Astrocyte of the cerebellum (primary cell): Measurements from ENCODE around the gene GCN1.
A peak's percentile ranks its signal among the peaks of the same experiment; 100 is the strongest.
"Not testable (repeated sequence)": the region's sequence is repeated elsewhere in the genome, so short reads cannot be mapped to it uniquely, and the experiment has no call there.

ENCODE experiments used
- DNase-seq: peaks from one replicate; pipeline ENCODE4 v3.0.0-alpha.2; 2011; ENCODE audit warnings: low read depth
- H3K4me3 ChIP-seq: 2 replicates; pipeline ENCODE4 v1.5.1; 2011; ENCODE audit warnings: mild to moderate bottlenecking, low read depth, low read length, moderate library complexity
- CTCF ChIP-seq: IDR thresholded peaks from 2 replicates; pipeline ENCODE4 v1.5.1; 2012; ENCODE audit warnings: low read length, low read depth, moderate library complexity, mild to moderate bottlenecking; ENCODE audit errors: missing control alignments
- in situ Hi-C: cut with HindIII; loops from 2 replicates; pipeline ENCODE4 v1.10.0; 2017; ENCODE audit warnings: low sequenced_read_pairs

GCN1 gene

DNA sequence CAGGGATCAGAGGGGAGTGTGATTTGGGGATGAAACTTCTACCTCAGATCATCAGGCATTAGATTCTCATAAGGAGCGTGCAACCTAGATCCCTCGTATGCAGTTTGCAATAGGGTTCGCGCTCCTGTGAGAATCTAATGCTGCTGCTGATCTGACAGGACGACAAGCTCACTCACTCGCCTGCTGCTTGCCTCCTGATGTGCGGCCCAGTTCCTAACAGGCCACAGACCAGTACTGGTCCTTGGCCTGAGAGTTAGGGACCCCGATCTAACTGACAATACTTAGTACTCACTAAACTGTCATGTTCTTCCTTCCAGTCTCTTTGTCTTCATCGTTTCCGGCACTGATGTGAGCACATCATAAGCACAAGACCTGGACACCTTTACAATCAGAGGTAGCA is 11.7 kb upstream of the GCN1 start:
- in situ Hi-C loops, result no loop called here
- no peak for TF ChIP-seq CTCF
- DNase-seq, result no peak
- no peak overlapping the region for H3K4me3 ChIP-seq

GRCh38 chr12:120204171-120204570 is 9.7 kb upstream of the GCN1 start:
- H3K4me3 ChIP-seq, result no peak overlapping the region
- no peak for DNase-seq
- in situ Hi-C loops, result no loop called here
- TF ChIP-seq CTCF, result no peak

- in situ Hi-C loops, result no loop called here
- DNase-seq, result no peak
- H3K4me3 ChIP-seq, result peak overlapping the region; percentile 91
- TF ChIP-seq CTCF, result no peak
Measured at GRCh38 chr12:120200364-120200800, 5.9 kb upstream of the GCN1 start.

DNA sequence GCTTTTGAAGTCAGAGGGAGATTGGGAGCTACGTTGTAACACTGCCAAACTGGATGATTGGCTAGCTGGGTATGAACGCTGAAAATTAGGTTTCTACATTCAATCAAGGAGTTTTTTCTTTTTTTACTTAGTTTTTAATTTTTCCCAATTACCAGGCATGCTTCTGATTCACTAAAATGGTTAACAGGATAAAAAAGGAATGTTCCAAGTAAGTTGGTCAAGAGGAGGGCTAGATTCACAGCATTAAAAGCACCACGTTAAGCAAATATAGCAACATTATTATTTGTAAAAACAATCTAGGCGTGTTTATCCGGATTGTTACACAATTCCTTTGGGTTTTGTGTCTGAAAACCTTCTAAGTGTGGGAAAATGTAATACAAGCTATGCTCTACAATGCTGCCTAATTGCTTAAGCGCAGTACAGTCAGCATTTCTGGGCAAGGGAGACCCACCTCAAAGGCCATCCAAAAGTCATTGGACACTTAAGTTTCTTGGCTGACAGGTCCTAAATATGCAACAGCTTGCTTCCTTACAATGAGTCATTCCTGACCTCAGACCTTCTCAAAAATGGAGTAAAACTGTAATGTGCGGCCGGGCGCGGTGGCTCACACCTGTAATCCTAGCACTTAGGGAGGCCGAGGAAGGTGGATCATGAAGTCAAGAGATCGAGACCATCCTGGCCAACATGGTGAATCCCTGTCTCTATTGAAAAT is 5.2 kb upstream of the GCN1 start:
- no peak for TF ChIP-seq CTCF
- in situ Hi-C loops, result no loop called here
- H3K4me3 ChIP-seq, result peak overlapping the region; percentile 91
- peak; percentile 76 for DNase-seq

DNA sequence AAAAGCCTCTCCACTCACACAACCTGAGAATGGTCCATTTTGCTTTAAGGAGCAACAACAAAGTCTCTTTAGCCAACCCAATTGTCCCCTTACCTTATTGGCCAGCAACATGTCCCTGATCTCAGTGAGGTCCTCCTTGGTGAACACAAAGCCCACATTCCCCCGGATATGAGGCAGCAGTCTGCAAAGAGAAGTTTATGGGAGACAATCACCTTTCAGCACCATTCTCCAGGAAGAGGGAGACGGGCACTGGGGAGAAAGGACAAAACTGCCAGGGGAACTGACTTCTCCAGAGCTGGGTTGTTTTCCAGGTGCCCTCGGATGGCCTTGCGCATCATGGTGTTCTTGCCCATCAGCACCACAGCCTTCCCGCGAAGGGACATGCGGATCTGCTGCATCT is 4.5 kb upstream of the GCN1 start:
- in situ Hi-C loops, result no loop called here
- H3K4me3 ChIP-seq, result peak overlapping the region; percentile 91
- TF ChIP-seq CTCF, result no peak
- no peak for DNase-seq

DNA sequence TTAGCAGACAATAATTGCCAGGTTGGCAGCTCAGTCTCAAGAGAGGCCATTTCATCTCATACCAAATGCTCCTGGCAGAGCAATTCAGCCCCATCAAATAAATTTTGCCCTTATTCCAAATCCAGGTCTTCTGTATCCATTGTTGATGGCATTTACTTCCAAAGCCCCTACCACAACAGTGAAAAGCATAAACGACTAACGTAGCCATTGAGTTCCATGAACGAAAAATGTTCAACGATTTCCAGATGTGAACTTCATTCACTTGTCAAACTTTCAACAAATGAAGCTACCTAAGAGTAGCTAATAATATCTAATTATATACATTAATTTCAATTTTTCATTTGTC is 3.0 kb upstream of the GCN1 start:
- in situ Hi-C loops, result no loop called here
- no peak for DNase-seq
- no peak overlapping the region for H3K4me3 ChIP-seq
- no peak for TF ChIP-seq CTCF

DNA sequence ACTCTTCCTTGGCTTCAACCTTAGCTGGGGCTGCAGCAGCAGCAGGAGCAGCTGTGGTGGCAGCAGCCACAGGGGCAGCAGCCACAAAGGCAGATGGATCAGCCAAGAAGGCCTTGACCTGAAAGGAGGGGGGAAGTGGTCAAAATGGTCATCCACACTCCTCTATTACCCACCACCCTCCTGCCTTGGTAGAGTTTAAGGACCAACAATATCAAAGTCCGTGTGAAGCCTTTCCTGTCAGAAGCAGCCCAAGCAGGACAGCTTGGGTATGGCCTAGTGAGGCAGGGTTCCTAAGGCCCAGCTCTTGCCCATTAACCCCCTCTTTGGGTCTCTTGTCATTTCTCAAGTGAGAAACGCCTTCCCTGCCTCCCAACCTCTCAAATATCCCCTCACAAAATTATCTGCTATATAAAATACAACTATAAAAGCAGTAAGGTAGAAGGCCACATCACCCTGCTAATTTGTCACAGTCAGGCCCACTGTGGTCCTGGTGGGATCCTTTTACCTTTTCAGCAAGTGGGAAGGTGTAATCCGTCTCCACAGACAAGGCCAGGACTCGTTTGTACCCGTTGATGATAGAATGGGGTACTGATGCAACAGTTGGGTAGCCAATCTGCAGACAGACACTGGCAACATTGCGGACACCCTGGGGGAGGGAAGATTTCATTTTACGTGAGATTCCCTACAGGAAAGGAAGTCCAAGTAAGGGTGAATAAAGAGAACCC is 2.5 kb upstream of the GCN1 start:
- H3K4me3 ChIP-seq, DNase-seq, in situ Hi-C loops: not testable (repeated sequence)
